GM21515 (cell line): ENCODE results near the gene ZSWIM4.

Experiments used
- ATAC-seq: cut with Tn5 transposase; IDR thresholded peaks from one replicate; pipeline ENCODE4 v1.9.1; 2021; ENCODE audit not compliant: unreplicated experiment

The ZSWIM4 gene

GRCh38 chr19:13833330-13834243 is 38.3 kb downstream of the ZSWIM4 start:
- peak; percentile 65 for ATAC-seq

- no peak for ATAC-seq
Observed at GRCh38 chr19:13834244-13835069, 39.2 kb downstream of the ZSWIM4 start.

GRCh38 chr19:13835791-13836723 is 40.8 kb downstream of the ZSWIM4 start:
- no peak for ATAC-seq

DNA sequence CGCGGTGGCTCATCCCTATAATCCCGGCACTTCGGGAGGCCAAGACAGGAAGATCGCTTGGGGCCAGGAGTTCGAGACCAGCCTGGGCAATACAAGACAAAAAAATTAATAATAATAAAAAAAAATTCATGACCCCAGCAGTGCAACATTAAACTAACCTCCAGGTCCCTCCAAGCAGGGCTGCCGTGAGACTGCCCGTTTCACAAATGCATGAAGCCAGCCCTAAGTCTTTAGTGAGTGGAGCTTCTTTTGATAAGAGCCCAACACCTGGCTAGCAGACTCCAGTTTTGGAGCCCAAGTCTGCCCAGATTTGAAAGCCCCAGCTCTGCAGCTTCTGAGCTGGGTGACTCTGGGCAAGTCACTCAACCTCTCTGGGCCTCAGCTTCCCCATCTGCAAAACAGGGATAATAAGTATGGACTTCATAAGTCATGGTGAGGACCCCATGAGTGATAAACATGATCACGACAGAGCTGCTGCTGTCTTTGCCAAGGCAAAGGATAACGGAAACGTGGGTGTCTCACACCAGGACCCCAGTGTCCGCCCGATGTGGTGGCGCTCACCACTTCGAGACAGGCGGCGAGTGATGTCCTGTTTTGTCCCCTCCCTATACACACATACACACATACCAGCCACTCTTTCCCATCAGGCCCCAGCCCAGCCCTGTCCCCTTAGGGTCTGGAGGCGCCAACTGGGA is 43.3 kb downstream of the ZSWIM4 start:
- no peak for ATAC-seq

DNA sequence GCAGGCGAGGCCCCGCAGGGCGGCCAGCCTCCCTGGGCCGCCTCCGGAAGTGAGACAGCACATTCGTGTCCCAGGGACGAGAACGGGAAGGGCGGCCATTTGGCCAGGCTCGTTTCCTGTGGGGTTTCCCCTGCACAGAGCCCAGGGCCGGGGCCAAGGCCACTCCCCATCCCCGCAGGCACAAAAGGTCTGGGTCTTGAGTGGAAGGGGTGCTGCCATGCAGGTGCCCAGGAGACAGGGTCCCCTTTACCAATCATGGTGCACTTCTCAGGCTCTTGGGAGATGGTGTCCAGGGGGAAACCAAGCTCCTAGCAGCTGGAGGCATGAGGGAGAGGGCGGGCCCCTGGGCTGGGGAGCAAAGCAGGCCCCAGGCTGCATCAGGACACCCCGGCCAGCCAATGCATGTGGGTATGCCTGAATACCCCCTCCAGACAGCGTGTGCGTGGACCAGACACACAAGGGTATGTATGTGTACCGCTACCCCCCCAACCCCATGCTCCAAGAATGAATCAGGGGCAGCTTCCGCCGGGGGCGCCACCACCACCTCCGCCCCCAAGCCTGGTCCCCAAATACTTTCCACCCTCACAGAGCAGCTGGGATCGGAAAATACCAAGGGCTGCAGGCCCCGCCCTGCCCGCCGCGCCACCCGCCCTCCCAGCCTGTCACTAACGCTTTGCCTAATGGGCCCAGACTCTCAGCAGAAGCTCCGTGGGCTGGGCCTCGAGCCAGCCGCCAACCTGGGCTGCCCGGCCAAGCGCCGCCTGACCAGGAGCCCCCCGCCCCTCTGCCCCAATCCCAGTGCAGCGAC is 44.1 kb downstream of the ZSWIM4 start:
- peak; percentile 28 for ATAC-seq

DNA sequence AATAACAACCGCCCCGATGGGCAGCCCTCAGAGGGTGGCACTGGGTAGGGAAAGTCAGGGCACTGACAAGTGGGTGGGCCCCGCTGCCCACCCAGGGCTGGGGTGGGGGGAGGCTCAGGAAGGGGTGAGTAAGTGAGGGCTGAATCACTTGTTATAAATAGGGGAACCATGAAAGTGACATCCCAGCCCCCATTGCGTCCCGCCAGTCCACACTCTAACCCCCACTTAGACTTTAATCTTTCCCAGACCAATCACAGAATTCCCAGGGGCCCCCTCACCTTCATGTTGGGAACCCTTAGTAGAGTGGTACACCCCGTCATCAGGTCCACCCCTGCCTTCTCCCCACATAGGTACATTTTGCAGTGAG is 44.7 kb downstream of the ZSWIM4 start:
- no peak for ATAC-seq

DNA sequence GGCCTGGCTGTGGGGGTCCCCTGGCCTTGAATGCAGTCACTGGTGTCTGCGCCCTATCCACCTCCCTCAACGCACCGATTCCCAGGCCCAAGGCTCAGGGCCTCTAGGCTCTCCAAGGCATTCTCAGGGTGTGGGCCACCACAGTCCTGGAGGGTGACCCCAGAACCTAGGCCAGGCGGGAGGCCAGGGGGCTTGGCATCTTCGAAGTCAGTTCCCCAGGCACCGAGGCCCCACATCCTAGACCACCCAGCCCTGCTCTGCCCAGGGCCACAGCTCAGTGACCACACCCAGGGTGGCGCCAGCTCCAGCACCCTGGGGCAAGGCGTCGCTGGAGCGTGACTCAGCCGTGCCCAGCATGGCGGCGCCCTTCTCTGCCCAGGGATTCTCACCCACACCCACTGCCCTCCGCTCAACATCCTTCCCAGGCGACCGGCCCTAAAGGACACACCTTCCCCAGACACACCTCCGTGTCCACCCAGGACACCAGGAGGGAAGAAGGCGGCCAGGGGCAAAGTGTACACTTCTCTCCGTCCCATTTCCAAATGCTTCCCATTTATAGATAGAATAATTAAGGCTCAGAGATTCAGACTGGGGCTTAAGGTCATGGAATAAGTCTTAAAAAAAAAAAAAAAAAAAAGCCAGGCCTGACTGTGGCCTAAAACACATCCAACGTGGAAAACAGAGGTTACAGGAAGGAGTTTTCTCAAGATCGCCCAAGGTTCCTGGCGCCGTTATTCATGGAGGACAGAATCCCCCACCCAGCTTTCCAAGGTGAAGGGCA is 45.3 kb downstream of the ZSWIM4 start:
- ATAC-seq, result no peak

- ATAC-seq, result no peak
Observed at GRCh38 chr19:13841086-13841961, 46.1 kb downstream of the ZSWIM4 start.

- no peak for ATAC-seq
Observed at GRCh38 chr19:13841962-13842290, 46.7 kb downstream of the ZSWIM4 start.

- no peak for ATAC-seq
Observed at GRCh38 chr19:13842291-13843103, 47.3 kb downstream of the ZSWIM4 start.

- ATAC-seq, result no peak
Observed at GRCh38 chr19:13843104-13843921, 48.1 kb downstream of the ZSWIM4 start.

DNA sequence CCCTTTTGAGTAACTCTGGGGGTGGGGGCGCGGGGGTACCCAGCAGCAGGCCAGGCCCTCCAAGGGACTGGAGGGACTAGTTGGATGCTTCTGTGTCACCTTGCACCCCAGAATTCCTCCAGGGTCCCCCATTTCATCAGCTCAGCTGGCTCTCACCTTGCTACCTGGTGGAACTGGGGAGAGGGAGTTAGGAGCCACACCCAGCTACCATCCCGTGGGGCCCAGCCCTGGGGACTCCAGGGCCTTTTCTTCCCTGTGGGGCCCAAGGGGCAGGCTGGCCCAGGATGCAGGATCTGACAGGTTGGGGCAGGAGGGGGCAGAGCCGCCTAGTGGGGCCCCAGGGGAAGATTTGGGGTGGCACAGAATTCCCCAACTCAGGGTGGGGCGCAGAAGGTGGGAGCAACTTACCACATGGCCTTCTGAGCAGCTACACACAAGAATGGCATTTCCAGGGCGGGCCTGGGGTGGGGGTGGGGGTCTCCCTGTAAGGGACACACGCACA is 48.9 kb downstream of the ZSWIM4 start:
- ATAC-seq, result no peak

DNA sequence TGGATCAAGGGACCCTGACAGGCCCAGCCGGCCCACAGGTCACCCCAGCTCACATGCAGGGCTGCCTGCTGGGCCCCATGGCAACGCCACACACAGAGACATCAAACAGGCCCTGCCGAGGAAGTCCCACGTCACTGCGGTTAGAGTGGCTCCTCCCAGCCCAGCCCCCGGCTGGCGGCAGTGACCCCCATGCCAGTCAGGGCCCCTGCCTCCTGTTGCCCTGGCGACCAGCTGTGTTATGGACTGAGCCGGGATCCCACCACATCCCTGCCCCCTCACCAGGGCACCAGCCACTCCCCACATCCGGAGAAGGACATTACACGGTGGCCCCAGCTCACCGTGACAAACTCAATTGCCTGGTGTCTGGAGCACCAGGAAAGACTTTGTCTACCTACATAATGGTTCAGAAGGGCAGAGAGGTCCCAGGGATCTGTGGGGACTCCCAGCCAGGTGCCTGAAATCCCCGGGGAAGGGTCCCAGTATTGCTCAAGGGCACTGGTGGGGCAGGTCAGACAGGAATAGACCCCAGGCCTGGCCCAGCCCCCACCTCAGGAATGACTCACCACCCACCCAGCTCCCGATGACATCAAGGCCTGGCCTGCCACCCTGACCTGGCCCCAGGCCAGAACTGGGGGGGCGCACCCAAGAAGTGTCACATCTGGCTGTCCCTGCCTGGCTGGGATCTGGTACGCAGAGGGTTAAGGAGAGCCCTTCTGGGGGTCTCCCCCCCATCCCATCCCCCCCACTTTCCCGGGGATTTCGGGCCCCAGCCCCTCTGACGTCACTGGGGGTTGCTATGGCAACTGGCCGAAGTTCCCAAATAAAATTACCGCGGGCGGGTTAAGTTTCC is 51.5 kb downstream of the ZSWIM4 start:
- ATAC-seq, result peak; percentile 48

DNA sequence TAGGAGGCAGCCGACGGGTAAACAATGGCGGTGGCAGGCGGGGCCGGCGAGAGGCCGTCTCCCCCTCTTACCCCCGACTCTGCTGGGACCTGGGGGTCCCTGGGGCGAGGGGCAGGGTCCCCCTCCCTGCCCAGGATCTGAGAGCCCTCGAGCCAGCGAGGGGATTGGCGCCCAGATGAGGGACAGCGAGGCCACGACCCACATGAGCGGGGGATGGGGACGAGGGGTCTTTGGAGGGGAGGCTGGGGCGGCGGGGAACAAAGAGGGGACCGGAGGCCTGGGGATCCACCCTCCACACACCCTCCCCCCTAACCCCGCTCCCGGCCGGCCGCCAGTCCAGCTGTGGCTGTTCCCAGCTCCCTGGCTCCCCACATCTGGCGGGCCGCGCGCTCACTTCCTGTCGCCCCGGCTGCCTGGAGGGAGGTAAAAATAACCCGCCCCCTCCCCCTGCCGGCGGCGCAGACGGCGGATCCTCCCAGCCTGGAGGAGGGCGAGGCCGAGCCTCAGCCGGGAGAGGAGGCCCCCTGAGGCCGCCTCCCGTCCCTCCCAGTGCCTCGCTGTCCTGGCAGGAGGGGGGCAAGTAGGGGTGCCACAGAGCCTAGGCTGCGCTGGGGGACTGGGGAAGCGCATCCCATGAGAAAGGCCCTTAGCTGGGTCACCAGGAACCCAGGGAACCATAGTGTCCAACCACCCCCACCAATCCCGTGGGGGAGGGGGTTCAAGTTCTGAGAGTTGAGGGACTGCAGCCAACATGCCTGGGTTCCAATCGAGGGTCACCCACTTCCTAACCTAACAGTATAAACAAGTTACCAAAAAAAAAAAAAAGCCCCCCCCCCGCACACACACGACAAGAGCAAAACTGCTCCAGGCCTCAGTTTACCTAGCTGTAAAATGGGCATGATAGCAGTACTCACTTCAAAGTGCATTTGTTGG is 52.4 kb downstream of the ZSWIM4 start:
- ATAC-seq, result peak; percentile 29
